Skeletal muscle tissue (tissue), 4 donors: ENCODE measurements around the gene MVB12B. TPM values are rescaled to one million over a fixed set of nuclear protein-coding genes. Genes with fewer than 3 reads are reported as not detected.

Experiments
- H3K27ac ChIP-seq: one replicate; pipeline ENCODE4 v1.7.0; 2013; ENCODE audit warnings: mild to moderate bottlenecking, low read depth, low read length, inconsistent platforms
- H3K27me3 ChIP-seq, 3 donors: one replicate each; pipeline ENCODE4 v1.7.0; 2013; ENCODE audit warnings: low read length in 3 of 3; ENCODE audit not compliant: control insufficient read depth in 3 of 3, insufficient read depth in 3 of 3
- H3K36me3 ChIP-seq, 3 donors: one replicate each; pipeline ENCODE4 v1.7.0; 2013; ENCODE audit warnings: low read length in 3 of 3; ENCODE audit not compliant: control insufficient read depth in 3 of 3, insufficient read depth in 3 of 3
- H3K4me1 ChIP-seq, 3 donors: one replicate each; pipeline ENCODE4 v1.7.0; 2013; ENCODE audit warnings: low read length in 3 of 3, mild to moderate bottlenecking in 3 of 3; ENCODE audit not compliant: control insufficient read depth in 3 of 3, insufficient read depth in 3 of 3
- H3K4me3 ChIP-seq, 3 donors: one replicate each; pipeline ENCODE4 v1.7.0; 2013; ENCODE audit warnings: low read length in 3 of 3
- H3K9ac ChIP-seq, 3 donors: one replicate each; pipeline ENCODE4 v1.7.0; 2013; ENCODE audit warnings: low read length in 3 of 3, mild to moderate bottlenecking in 3 of 3, moderate library complexity in 2 of 3, low read depth in 1 of 3
- H3K9me3 ChIP-seq, 3 donors: one replicate each; pipeline ENCODE4 v1.7.0; 2013; ENCODE audit warnings: low read length in 3 of 3; ENCODE audit not compliant: control insufficient read depth in 3 of 3
- total RNA-seq: library from RNA; depleted of rRNA; stranded (reverse); fragments of >200 nt; gene quantifications from one replicate; pipeline ENCODE4 v1.2.3, GENCODE V29; 2014
- donor health status: Osteomylitis.

Gene MVB12B
- total RNA-seq, 1 donor from 2014 or later: 13.0 TPM

- Histone ChIP-seq H3K9me3 (no peaks in the 10 kb centered on the region), H3K36me3 (peaks cover 8 to 27% (median 13%) of the 10 kb centered on the region in 3 donors), H3K4me3 (no peak overlapping the region), H3K27me3 (no peaks in the 10 kb centered on the region), H3K4me1 (peaks cover 44 to 57% (median 46%) of the 10 kb centered on the region in 3 donors), H3K27ac (peak overlapping the region; percentile 48), H3K9ac (no peak overlapping the region)
Measured at GRCh38 chr9:126389992-126390391, 63.4 kb downstream of the MVB12B start.

DNA sequence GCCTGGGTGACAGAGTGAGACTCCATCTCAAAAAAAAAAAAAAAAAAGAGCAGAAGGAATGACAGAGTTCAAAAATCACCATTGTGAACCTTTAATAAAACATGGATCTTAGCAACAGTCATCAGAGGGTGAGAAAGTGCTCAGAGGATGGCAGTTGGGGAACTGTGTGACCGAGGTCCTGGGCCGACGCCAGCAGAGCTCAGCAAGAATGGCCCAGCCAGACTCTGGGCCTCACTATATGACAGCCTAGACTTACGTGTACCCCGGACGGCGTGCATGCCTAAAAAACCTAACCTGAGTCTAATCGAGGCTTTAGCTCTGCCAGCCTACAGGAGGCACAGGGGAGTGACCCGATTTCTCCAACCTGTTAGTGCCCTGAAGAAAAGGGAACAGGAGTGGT lies 64.3 kb downstream of the MVB12B start:
- H3K4me1 ChIP-seq: peaks cover 53 to 66% (median 55%) of the 10 kb centered on the region in 3 donors
- H3K9ac ChIP-seq: peak overlapping the region in 1 of 3 donors; percentile 50
- peaks cover 8 to 22% (median 20%) of the 10 kb centered on the region in 3 donors for H3K36me3 ChIP-seq
- H3K4me3 ChIP-seq: no peak overlapping the region
- H3K9me3 ChIP-seq: no peaks in the 10 kb centered on the region
- no peak overlapping the region for H3K27ac ChIP-seq
- H3K27me3 ChIP-seq: no peaks in the 10 kb centered on the region

GRCh38 chr9:126391713-126392661 lies 65.4 kb downstream of the MVB12B start:
- Histone ChIP-seq H3K27ac (peak overlapping the region; percentile 61), H3K9ac (peak overlapping the region in 2 of 3 donors; percentile 60 to 69), H3K36me3 (peaks cover 4 to 26% (median 20%) of the 10 kb centered on the region in 3 donors), H3K27me3 (no peaks in the 10 kb centered on the region), H3K9me3 (no peaks in the 10 kb centered on the region), H3K4me3 (peak overlapping the region in 1 of 3 donors; percentile 54), H3K4me1 (peaks cover 49 to 63% (median 55%) of the 10 kb centered on the region in 3 donors)

GRCh38 chr9:126392662-126393371 lies 66.2 kb downstream of the MVB12B start:
- Histone ChIP-seq H3K4me3 (peak overlapping the region in 1 of 3 donors; percentile 54), H3K27ac (peak overlapping the region; percentile 61), H3K9ac (peak overlapping the region in 2 of 3 donors; percentile 60 to 69), H3K4me1 (peaks cover 49 to 63% (median 55%) of the 10 kb centered on the region in 3 donors), H3K27me3 (no peaks in the 10 kb centered on the region), H3K9me3 (no peaks in the 10 kb centered on the region), H3K36me3 (peaks cover 6 to 23% (median 16%) of the 10 kb centered on the region in 3 donors)

- Histone ChIP-seq H3K36me3 (peaks cover 6 to 24% (median 11%) of the 10 kb centered on the region in 3 donors), H3K9ac (no peak overlapping the region), H3K4me1 (peaks cover 52 to 64% (median 55%) of the 10 kb centered on the region in 3 donors), H3K27ac (peak overlapping the region; percentile 61), H3K4me3 (no peak overlapping the region), H3K27me3 (no peaks in the 10 kb centered on the region), H3K9me3 (no peaks in the 10 kb centered on the region)
Measured at GRCh38 chr9:126393876-126394275, 67.2 kb downstream of the MVB12B start.

DNA sequence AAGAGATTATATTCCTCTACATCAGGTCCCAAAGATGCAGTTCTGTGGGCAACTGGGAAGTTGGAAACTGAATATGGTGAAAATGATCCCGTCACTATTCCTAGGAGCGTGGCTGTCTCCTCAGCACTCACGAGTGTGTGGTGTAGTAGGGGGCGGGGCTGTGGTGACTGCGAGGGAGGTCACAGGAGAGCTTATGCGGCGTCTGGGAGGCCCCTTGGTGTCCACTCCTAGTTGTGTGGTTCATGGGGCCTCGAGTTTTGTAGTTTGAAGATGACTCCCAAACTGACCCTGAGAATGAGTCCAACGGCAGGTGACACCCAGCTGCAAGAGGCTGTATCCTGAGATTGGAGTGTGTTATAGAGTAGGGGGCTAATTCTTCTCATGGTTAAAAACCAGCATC lies 68.2 kb downstream of the MVB12B start:
- Histone ChIP-seq H3K4me3 (no peak overlapping the region), H3K9me3 (no peaks in the 10 kb centered on the region), H3K27me3 (no peaks in the 10 kb centered on the region), H3K9ac (no peak overlapping the region), H3K4me1 (peaks cover 48 to 57% (median 51%) of the 10 kb centered on the region in 3 donors), H3K36me3 (peaks cover 9 to 32% (median 20%) of the 10 kb centered on the region in 3 donors), H3K27ac (no peak overlapping the region)

DNA sequence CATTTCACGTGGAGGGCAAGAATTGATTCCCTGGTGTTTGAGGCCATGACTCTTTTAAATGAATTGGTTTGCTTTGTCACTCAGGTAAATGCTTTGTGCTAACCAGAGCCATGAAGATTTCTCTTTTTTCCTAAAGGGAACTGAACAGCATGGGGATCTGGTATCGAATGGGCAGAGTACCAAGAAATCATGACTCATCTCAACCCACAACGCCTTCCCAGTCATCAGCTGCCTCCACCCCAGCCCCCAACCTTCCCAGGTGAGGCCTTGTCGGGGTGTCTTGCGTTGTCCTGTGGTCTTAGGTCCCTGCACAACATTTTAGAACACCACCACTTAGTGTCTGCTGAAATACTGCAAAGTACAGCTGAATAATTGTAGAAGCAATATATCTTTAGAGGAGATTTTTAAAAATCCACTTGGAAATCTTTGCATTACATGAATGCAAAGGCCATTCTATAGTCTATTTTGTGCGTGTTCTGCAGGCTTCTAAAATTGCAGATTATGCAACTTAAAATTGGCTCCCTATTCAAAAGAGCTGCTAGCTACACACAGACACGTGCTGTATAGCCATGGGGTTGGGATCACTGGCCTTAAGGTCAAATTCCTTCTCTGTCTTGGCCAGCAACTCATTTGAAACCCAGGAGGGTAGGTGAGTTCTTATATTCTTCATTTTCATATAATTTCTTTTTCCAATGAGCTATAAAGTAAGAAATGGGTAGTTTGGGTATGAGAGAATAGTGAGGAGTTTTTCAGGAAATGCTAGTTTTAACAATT lies 69.0 kb downstream of the MVB12B start:
- peak overlapping the region; percentile 9 for H3K27ac ChIP-seq
- H3K27me3 ChIP-seq: no peaks in the 10 kb centered on the region
- peaks cover 10 to 37% (median 25%) of the 10 kb centered on the region in 3 donors for H3K36me3 ChIP-seq
- no peak overlapping the region for H3K9ac ChIP-seq
- peaks cover 46 to 51% (median 46%) of the 10 kb centered on the region in 3 donors for H3K4me1 ChIP-seq
- no peaks in the 10 kb centered on the region for H3K9me3 ChIP-seq
- H3K4me3 ChIP-seq: no peak overlapping the region

DNA sequence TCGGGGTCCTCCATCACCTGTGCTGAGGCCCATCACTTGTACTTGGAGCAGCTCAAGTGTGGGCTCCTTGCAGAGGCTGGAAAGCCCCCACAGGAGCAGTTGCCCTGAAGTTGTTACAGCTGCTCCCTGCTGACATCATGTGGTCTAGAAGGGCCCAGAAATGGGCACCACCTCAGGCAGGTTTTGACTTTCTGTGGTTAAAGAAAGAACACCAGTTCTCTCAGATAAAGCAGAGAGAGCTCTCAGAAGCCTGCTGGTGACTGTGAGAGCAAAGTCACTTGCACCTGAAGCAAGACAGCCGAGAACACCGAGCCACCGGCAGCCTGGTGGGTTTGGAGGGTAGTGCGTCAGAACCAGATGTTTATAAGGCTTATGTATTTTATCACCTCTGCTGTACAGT lies 70.4 kb downstream of the MVB12B start:
- no peak overlapping the region for H3K27ac ChIP-seq
- H3K9me3 ChIP-seq: no peaks in the 10 kb centered on the region
- H3K4me1 ChIP-seq: peaks cover 34 to 39% (median 37%) of the 10 kb centered on the region in 3 donors
- no peak overlapping the region for H3K9ac ChIP-seq
- no peaks in the 10 kb centered on the region for H3K27me3 ChIP-seq
- no peak overlapping the region for H3K4me3 ChIP-seq
- H3K36me3 ChIP-seq: peaks cover 13 to 42% (median 25%) of the 10 kb centered on the region in 3 donors

GRCh38 chr9:126398403-126399058 lies 71.9 kb downstream of the MVB12B start:
- Histone ChIP-seq H3K4me1 (peaks cover 19 to 24% (median 23%) of the 10 kb centered on the region in 3 donors), H3K27ac (no peak overlapping the region), H3K36me3 (peaks cover 11 to 47% (median 31%) of the 10 kb centered on the region in 3 donors), H3K9me3 (no peaks in the 10 kb centered on the region), H3K9ac (peak overlapping the region in 1 of 3 donors; percentile 25), H3K27me3 (no peaks in the 10 kb centered on the region), H3K4me3 (no peak overlapping the region)
